ENCODE measurements around the gene CORIN.

GRCh38 chr4:47862297-47862696, 24.4 kb upstream of the CORIN start:
- TF ChIP-seq CTCF (IDR thresholded peaks at IDR 0.05; ENCODE audit: low read depth, low read length, missing input control) (no peak), REST (IDR thresholded peaks at IDR 0.05) (no peak), RAD21 (IDR thresholded peaks at IDR 0.05) (no peak), MAX (IDR thresholded peaks at IDR 0.05) (no peak), FOXA1 (IDR thresholded peaks at IDR 0.05) (no peak), ATF3 (IDR thresholded peaks at IDR 0.05) (no peak), JUND (IDR thresholded peaks at IDR 0.05) (no peak)
